Immature natural killer cell (primary cell): ENCODE results near the gene VASP. TPM values are rescaled to one million over a fixed set of nuclear protein-coding genes. Genes with fewer than 3 reads are reported as not detected.

ENCODE experiments used
- DNase-seq, 3 donors: peaks; one replicate each; pipeline ENCODE4 v3.0.0; 2022; ENCODE audit warnings: mixed read lengths in 1 of 3
- H3K27ac Mint-ChIP-seq, 6 donors: one replicate each; pipeline ENCODE4 v1.8.0; 2020; ENCODE audit warnings: mixed read lengths in 6 of 6, mild to moderate bottlenecking in 5 of 6, inconsistent platforms in 4 of 6, moderate library complexity in 3 of 6
- H3K27me3 Mint-ChIP-seq, 3 donors: one replicate each; pipeline ENCODE4 v1.8.0; 2020 to 2021; ENCODE audit warnings: low read depth in 3 of 3, mild to moderate bottlenecking in 3 of 3, mixed read lengths in 3 of 3, moderate library complexity in 3 of 3, inconsistent platforms in 1 of 3
- H3K36me3 Mint-ChIP-seq, 3 donors: one replicate each; pipeline ENCODE4 v1.8.0; 2020; ENCODE audit warnings: mixed read lengths in 3 of 3, inconsistent platforms in 2 of 3, mild to moderate bottlenecking in 2 of 3
- H3K4me1 Mint-ChIP-seq, 2 donors: one replicate each; pipeline ENCODE4 v1.8.0; 2020; ENCODE audit warnings: inconsistent platforms in 2 of 2, mild to moderate bottlenecking in 2 of 2, mixed read lengths in 2 of 2, moderate library complexity in 1 of 2
- H3K4me3 Mint-ChIP-seq, 5 donors: one replicate each; pipeline ENCODE4 v1.8.0; 2020; ENCODE audit warnings: mild to moderate bottlenecking in 5 of 5, mixed read lengths in 5 of 5, inconsistent platforms in 3 of 5, moderate library complexity in 3 of 5
- H3K9me3 Mint-ChIP-seq, 6 donors: one replicate each; pipeline ENCODE4 v1.8.0; 2020; ENCODE audit warnings: mild to moderate bottlenecking in 6 of 6, mixed read lengths in 6 of 6, inconsistent platforms in 4 of 6, moderate library complexity in 3 of 6
- polyA plus RNA-seq, 3 donors: library from polyadenylated mRNA; unstranded; fragments of 300-500 nt; fragmentation: Illumina TruSeq; gene quantifications; one replicate each; pipeline ENCODE4 v1.2.3, GENCODE V29; 2021

Gene VASP
- polyA plus RNA-seq, 3 donors from 2014 or later = 91.2 to 126 (median 93.4) TPM

DNA sequence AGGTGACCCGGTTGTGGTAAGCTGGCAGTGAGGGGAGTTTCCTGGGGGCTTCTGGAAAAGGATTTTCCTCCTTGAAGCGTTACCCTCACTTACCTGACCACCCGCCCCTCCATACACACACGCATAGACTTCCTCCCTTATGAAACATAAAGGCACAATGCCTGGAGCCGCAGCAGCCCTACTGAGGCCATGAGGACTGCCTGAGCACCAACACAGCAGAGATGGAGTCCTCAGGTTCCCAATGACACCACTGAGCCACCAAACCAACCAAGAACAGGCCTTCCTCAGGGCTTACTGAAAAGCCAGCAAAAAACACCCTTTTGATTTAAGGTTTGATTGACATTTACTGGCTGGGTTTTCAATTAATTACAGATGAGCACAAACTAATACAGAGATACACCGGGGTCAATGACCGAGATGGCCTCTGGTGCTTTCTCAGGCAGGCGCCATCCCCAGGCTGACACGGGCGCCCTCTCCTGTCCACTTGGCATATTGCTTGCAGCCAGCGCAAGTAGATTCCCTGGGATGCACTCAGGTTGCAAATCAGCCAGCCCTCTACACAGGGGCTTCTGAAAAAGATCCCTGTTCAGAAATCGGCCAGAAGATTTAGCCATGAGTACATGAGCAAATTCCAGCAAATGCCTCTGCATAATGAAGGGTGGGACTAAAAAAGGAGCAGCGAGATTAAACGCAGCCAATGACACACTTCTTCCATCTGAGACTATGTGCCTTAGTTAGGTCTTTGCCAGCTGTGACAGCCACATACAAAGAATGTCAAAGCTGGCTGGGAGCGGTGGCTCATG lies 62.5 kb downstream of the VASP start:
- H3K9me3 Mint-ChIP-seq = no peaks in the 10 kb centered on the region
- no peak overlapping the region for H3K27ac Mint-ChIP-seq
- DNase-seq = peak; percentile 26 to 35 (median 32)
- H3K27me3 Mint-ChIP-seq = peaks cover 0 to 2% (median 0%) of the 10 kb centered on the region in 3 donors
- H3K36me3 Mint-ChIP-seq = no peaks in the 10 kb centered on the region
- no peak overlapping the region for H3K4me3 Mint-ChIP-seq
- H3K4me1 Mint-ChIP-seq = peaks cover 1 to 6% of the 10 kb centered on the region in 2 donors

DNA sequence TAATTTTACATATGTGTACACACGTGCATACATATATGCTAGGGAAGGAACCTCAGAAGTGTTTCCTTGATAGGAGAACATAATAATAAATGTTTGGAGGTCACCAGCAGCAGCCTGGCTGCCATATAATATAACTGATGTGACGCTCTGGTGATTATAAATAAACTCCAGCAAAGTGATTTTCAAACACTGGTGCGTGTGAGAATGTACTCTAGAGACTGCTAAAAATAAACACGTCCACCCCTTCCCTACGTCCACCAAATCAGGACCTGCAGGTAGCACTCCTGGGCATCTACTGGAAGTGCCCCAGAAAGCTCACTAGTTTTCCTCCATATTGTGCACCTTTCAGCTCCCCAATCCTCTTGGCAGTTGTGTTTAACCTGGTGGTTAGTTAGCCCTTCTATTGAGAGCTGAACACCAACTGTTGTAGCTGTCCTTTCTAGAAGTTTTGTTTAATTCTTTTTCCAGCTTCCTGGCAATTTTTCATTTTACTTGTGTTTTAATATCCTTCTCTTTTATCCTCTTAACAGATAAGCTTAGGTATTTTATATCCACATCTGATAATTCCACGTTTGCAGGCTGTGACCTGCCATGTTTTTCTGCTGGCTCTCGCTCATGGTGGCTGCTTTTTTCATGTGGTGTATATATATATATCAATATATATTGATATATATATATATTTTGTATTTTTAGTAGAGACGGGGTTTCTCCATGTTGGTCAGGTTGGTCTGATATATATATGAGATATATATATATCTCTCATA lies 64.4 kb downstream of the VASP start:
- DNase-seq = no peak
- Mint-ChIP-seq H3K9me3 (no peaks in the 10 kb centered on the region), H3K36me3 (no peaks in the 10 kb centered on the region), H3K27me3 (peaks cover 0 to 2% (median 0%) of the 10 kb centered on the region in 3 donors), H3K4me3 (no peak overlapping the region), H3K27ac (no peak overlapping the region), H3K4me1 (peaks cover 1 to 6% of the 10 kb centered on the region in 2 donors)

DNA sequence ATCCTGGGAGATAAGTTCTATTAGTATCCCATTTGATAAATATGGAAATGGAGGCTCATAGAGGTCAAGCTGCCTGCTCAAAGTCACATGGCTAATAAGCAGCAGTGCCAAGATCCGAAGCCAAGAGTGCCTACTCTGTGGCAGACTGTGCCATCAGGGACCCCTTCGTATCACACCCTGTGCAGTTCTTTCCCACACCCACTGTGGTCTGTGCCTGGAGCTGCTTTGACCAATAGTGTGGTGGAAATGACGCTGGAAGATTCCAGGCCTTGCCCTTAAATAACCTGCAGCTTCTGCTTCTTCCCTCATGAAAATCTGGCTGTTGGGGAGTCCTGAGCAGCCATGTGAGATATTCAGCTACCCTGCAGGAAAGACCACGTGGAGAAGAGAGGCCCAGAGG lies 67.2 kb downstream of the VASP start:
- peaks cover 0 to 2% (median 0%) of the 10 kb centered on the region in 3 donors for H3K27me3 Mint-ChIP-seq
- no peaks in the 10 kb centered on the region for H3K9me3 Mint-ChIP-seq
- H3K4me3 Mint-ChIP-seq = no peak overlapping the region

DNA sequence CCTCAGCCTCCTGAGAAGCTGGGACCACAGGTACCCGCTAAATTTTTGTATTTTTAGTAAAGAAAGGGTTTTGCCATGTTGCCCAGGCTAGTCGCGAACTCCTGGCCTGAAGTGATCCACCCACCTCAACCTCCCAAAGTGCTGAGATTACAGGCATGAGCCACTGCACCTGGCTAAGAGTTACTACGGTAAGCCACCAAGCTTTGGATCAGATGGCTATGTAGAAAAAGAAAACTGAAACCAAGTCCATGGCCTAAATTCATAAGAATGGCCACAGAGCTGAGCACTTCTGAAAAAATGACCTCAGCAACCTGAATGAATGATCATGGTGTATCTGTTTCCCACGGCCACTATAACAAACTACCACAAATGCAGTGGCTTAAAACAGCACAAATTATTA lies 67.9 kb downstream of the VASP start:
- Mint-ChIP-seq H3K27me3 (peaks cover 0 to 2% (median 0%) of the 10 kb centered on the region in 3 donors), H3K36me3 (no peaks in the 10 kb centered on the region), H3K9me3 (no peaks in the 10 kb centered on the region), H3K27ac (peak overlapping the region in 1 of 6 donors; percentile 28), H3K4me3 (no peak overlapping the region), H3K4me1 (peaks cover 0 to 4% of the 10 kb centered on the region in 2 donors)
- no peak for DNase-seq

More for the DNA sequence above, 67.2 kb downstream of the VASP start:
- no peak for DNase-seq
- no peaks in the 10 kb centered on the region for H3K36me3 Mint-ChIP-seq
- H3K27ac Mint-ChIP-seq = no peak overlapping the region
- H3K4me1 Mint-ChIP-seq = peaks cover 1 to 10% of the 10 kb centered on the region in 2 donors

Other genes with a start within 250 kb of the VASP start
- gene CKM, start 184.6 kb upstream of the VASP start, polyA plus RNA-seq = not detected
- gene KLC3, start 166.7 kb upstream of the VASP start, polyA plus RNA-seq = not detected
- gene ERCC2, start 136.9 kb upstream of the VASP start, polyA plus RNA-seq = 1 to 10 TPM; 2.4 to 8.7 (median 3.1) TPM
- under 1 TPM in 2 of 3 donors, not detected in 1; 0.08 to 0.84 TPM for gene PPP1R13L, start 102.4 kb upstream of the VASP start, polyA plus RNA-seq
- gene POLR1G, start 100.8 kb upstream of the VASP start, polyA plus RNA-seq = 1 to 10 TPM in 1 of 3 donors, under 1 TPM in 2; 0.43 to 2.3 (median 0.77) TPM
- 10 to 100 TPM; 50.8 to 62.2 (median 54.5) TPM for gene ERCC1, start 83.6 kb upstream of the VASP start, polyA plus RNA-seq
- 10 to 100 TPM; 11.6 to 30.1 (median 11.6) TPM for gene FOSB, start 39.5 kb upstream of the VASP start, polyA plus RNA-seq
- gene RTN2, start 10.4 kb upstream of the VASP start, polyA plus RNA-seq = under 1 TPM in 2 of 3 donors, not detected in 1; 0.48 to 0.80 TPM
- 1 to 10 TPM; 3.9 to 5.7 (median 4.0) TPM for gene PPM1N, start 9.0 kb upstream of the VASP start, polyA plus RNA-seq
- gene OPA3, start 77.3 kb downstream of the VASP start, polyA plus RNA-seq = 10 to 100 TPM in 1 of 3 donors, 1 to 10 TPM in 1, not detected in 1; 3.3 to 18.4 TPM
- gene GPR4, start 94.7 kb downstream of the VASP start, polyA plus RNA-seq = not detected
- 10 to 100 TPM; 11.9 to 24.7 (median 14.2) TPM for gene EML2, start 131.9 kb downstream of the VASP start, polyA plus RNA-seq
- gene GIPR, start 160.7 kb downstream of the VASP start, polyA plus RNA-seq = under 1 TPM in 2 of 3 donors, not detected in 1; 0.18 to 0.34 TPM
- gene SNRPD2, start 184.5 kb downstream of the VASP start, polyA plus RNA-seq = 1,000 to 10,000 TPM in 2 of 3 donors, 100 to 1,000 TPM in 1; 754 to 1,123 (median 1,001) TPM
- gene QPCTL, start 185.2 kb downstream of the VASP start, polyA plus RNA-seq = 1 to 10 TPM in 2 of 3 donors, not detected in 1; 1.8 to 2.9 TPM
- 10 to 100 TPM in 1 of 3 donors, 1 to 10 TPM in 2; 5.9 to 15.6 (median 7.5) TPM for gene FBXO46, start 223.4 kb downstream of the VASP start, polyA plus RNA-seq
- gene MEIOSIN, start 226.0 kb downstream of the VASP start, polyA plus RNA-seq = not detected